Measurements from ENCODE around the gene DPP6.

The DPP6 gene

DNA sequence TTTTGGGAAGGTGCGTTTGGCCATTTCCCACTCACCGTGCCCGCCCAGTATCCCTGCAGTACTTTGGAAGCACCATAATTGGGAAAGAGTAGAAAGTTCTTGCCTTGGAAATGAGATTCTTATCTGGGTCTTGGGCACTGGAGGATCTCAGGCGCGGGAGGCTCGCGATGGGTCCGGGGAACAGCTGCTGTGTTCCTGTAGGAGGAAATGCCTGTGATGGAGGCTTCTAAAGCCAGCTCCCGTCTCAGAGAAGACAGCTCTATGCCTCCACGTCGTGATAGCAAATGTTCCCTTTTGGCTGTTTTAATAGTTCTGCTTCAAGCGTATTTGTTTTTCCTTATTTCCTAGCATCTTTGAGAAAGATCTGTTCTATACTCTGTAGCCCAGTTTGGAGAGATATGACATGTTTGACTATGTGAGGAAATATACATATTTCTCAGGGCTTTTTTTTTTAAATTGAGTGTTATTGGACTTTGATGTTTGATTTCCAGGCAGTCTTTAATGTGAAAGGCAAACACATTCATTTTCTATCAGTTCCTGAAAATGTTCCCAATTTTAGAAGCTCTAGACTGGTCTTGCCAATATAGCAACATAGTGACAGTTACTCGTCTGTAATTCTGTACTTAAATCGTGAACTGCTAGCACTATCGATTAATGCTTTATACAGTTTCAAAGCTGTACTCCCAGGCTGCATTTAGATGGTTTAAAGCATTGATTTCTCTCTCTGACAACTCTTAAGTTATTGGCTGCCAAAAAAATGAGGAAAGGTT, 280.8 kb downstream of the DPP6 start:
- DNase-seq (ENCODE audit: low read depth): no peak
- no peak overlapping the region for H3K4me3 ChIP-seq (ENCODE audit: low read depth, low read length)
- TF ChIP-seq, protein P1, sequence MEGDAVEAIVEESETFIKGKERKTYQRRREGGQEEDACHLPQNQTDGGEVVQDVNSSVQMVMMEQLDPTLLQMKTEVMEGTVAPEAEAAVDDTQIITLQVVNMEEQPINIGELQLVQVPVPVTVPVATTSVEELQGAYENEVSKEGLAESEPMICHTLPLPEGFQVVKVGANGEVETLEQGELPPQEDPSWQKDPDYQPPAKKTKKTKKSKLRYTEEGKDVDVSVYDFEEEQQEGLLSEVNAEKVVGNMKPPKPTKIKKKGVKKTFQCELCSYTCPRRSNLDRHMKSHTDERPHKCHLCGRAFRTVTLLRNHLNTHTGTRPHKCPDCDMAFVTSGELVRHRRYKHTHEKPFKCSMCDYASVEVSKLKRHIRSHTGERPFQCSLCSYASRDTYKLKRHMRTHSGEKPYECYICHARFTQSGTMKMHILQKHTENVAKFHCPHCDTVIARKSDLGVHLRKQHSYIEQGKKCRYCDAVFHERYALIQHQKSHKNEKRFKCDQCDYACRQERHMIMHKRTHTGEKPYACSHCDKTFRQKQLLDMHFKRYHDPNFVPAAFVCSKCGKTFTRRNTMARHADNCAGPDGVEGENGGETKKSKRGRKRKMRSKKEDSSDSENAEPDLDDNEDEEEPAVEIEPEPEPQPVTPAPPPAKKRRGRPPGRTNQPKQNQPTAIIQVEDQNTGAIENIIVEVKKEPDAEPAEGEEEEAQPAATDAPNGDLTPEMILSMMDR (IDR thresholded peaks at IDR 0.05; ENCODE audit: low read depth, low read length): no peak
- TF ChIP-seq POLR2A (IDR thresholded peaks at IDR 0.05; ENCODE audit: extremely low read depth, insufficient read length): no peak
- TF ChIP-seq, protein P2, sequence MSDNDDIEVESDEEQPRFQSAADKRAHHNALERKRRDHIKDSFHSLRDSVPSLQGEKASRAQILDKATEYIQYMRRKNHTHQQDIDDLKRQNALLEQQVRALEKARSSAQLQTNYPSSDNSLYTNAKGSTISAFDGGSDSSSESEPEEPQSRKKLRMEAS (IDR thresholded peaks at IDR 0.05; ENCODE audit: low read depth, low read length): no peak
- TF ChIP-seq MYC (IDR thresholded peaks at IDR 0.05; ENCODE audit: low read depth, low read length): no peak

DNA sequence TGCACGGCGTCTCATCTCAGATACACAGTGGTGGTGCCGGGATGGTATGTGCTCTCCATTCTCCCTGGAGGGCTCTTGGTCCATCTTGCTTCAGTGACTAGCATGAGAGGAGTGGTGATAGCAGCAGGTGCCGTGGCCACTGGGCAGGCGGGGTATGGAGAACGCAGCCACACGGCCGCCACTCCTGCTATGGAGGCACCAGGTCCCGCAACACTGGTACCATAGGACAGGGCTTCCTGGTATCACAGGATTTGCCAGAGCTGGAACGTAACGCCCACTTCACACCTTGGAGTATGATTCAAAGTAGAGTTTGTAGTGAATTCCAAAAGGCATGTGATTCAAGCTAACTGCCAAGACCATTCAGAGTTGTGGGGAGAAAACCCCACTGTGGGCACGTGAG, 284.1 kb downstream of the DPP6 start:
- TF ChIP-seq, protein P2 (IDR thresholded peaks at IDR 0.05; ENCODE audit: low read depth, low read length): no peak
- TF ChIP-seq, protein P1 (IDR thresholded peaks at IDR 0.05; ENCODE audit: low read depth, low read length): no peak
- TF ChIP-seq MYC (IDR thresholded peaks at IDR 0.05; ENCODE audit: low read depth, low read length) (no peak), POLR2A (IDR thresholded peaks at IDR 0.05; ENCODE audit: extremely low read depth, insufficient read length) (no peak)
- H3K4me3 ChIP-seq (ENCODE audit: low read depth, low read length): no peak overlapping the region
- no peak for DNase-seq (ENCODE audit: low read depth)

DNA sequence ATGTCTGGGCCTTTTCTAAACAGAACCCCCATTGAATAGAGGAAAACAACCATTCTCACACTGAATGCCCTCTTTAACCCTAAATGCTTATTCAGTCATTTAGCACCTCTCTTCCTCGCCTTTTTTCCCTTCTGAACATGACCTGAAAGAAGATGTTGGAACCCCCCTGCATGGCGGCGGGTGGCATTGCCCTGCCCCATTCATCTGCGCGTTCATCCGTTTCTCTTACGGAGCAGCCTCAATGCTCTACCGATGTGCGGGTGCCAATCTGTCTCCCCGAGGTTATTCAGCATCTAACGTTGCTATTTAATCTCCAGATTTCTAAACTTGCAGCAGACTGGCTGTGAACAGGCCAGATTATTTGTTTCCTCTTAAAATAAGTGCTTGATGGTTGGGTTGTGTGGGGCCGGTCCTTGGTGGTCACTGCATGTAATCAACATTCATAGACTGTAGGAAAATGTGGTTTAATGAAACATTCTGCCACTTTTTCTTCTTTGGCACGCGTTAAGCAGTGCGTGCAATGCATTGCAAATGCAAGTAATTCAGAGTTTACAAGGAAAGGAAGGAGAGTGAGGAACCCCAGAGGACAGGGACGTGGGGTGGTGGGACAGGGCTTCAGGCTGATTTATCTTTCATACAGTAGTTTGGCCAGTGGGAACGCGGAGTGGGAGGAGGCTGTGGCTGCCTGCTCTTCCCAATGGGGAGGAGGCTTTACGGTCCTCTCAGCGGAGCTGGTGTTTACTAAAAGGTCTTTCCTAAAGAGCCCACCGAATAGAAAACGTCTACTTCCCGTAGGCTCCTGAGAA, 286.7 kb downstream of the DPP6 start:
- no peak overlapping the region for H3K4me3 ChIP-seq (ENCODE audit: low read depth, low read length)
- TF ChIP-seq MYC (IDR thresholded peaks at IDR 0.05; ENCODE audit: low read depth, low read length) (no peak), POLR2A (IDR thresholded peaks at IDR 0.05; ENCODE audit: extremely low read depth, insufficient read length) (no peak)
- TF ChIP-seq, protein P1 (IDR thresholded peaks at IDR 0.05; ENCODE audit: low read depth, low read length): no peak
- TF ChIP-seq, protein P2 (IDR thresholded peaks at IDR 0.05; ENCODE audit: low read depth, low read length): no peak
- no peak for DNase-seq (ENCODE audit: low read depth)

DNA sequence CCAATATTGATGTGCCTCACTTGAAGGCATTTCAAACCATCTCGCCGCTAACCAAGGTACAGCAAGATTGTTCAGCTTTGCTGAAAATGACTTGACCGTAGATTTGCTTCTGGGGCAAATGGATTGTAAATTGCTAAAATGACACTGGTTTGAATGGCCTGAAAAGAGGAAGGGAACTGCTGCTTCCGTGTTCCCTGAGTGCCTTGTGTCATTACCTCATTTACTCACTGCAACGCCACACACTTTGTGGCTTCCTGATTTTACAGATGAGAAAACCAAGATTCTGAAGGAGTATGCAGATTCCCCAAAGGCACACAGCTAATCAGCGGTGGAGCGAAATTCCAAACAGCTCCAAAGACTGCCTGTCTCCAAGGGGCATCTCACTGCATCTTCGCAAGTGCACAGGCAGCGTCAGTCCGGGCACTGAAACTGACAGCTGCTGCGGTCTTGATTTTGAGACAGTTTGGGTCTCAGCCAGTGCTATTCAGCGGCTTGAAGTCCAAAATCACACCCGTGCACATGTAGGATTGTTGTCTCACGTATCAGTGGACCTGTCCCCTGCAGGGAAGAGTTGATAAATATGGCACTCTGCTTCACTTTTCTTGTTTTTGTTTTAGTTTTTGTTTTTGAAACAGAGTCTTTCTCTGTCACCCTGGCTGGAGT, 290.9 kb downstream of the DPP6 start:
- H3K4me3 ChIP-seq (ENCODE audit: low read depth, low read length): no peak overlapping the region
- TF ChIP-seq, protein P1 (IDR thresholded peaks at IDR 0.05; ENCODE audit: low read depth, low read length): no peak
- TF ChIP-seq POLR2A (IDR thresholded peaks at IDR 0.05; ENCODE audit: extremely low read depth, insufficient read length): no peak
- TF ChIP-seq, protein P2 (IDR thresholded peaks at IDR 0.05; ENCODE audit: low read depth, low read length): no peak
- TF ChIP-seq MYC (IDR thresholded peaks at IDR 0.05; ENCODE audit: low read depth, low read length): no peak
- DNase-seq (ENCODE audit: low read depth): peak; percentile 55

DNA sequence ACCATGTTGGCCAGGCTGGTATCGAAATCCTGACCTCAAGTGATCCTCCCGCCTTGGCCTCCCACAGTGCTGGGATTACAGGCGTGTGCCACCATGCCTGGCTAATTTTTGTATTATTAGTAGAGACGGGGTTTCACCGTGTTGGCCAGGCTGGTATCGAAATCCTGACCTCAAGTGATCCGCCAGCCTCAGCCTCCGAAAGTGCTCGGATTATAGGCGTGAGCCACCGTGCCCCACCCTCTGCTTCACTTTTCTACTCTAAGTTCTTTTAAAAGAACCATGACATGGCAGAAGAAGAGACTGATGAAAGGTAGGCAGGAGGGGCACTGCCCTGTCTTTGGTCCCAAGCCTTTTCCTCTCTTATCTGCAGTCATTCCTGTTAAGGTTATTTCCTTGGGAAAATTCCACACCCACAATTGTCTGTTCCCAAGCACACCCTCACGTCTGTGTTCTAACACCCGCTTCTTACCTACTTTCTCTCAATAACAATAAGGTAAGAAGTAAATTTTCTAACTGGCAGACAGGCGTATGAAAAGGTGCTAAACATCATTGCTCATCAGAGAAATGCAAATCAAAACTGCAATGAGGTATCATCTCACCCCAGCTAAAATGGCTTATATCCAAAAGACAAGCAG, 291.7 kb downstream of the DPP6 start:
- TF ChIP-seq, protein P1 (IDR thresholded peaks at IDR 0.05; ENCODE audit: low read depth, low read length): no peak
- TF ChIP-seq POLR2A (IDR thresholded peaks at IDR 0.05; ENCODE audit: extremely low read depth, insufficient read length) (no peak), MYC (IDR thresholded peaks at IDR 0.05; ENCODE audit: low read depth, low read length) (no peak)
- TF ChIP-seq, protein P2 (IDR thresholded peaks at IDR 0.05; ENCODE audit: low read depth, low read length): no peak
- no peak for DNase-seq (ENCODE audit: low read depth)
- H3K4me3 ChIP-seq (ENCODE audit: low read depth, low read length): no peak overlapping the region
